ENCODE data around the gene DCX.

DNA sequence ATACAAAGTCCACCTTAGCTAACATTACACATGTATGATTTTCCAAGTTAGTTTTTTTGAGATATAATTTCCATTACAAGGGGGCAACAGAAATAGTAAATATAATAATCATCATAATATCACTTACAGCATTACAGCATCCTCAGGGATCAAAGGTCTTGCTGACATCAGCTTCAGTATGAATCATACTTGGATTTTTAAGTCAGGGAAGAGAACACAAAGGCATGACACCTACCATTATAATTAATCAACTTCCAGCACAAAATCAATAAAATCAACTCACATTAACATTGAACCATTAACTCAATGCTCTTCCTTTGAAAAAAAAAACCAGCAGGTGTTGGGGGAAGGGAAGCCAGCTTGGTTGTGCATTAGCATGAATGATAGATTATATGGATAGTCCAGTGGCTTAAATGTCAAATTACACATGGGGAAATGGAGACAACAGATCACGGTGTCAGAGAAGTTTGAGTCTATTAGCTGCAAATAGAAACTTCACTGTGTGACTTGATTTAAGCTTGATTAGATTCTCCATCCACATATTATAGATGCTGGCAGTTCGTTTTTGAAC is 74.8 kb downstream of the DCX start:
- TF ChIP-seq CTCF (IDR thresholded peaks at IDR 0.05) (no peak), POLR2A (IDR thresholded peaks at IDR 0.05) (no peak)
